Breast epithelium (tissue), 3 donors: Measurements from ENCODE around the gene TAT.
"Not testable (repeated sequence)": the region's sequence is repeated elsewhere in the genome, so short reads cannot be mapped to it uniquely, and the experiment has no call there.

ENCODE experiments used
- CTCF ChIP-seq, 3 donors: fragments of 450-650 bp; IDR thresholded peaks; one replicate each; pipeline ENCODE4 v1.5.1; 2016 to 2017; ENCODE audit warnings: antibody characterized with exemption in 3 of 3, mild to moderate bottlenecking in 3 of 3, moderate library complexity in 3 of 3
- POLR2A ChIP-seq: fragments of 450-650 bp; IDR thresholded peaks from one replicate; pipeline ENCODE4 v1.6.1; 2016; ENCODE audit warnings: antibody characterized with exemption, mild to moderate bottlenecking, moderate library complexity

- not testable (repeated sequence) for TF ChIP-seq CTCF (IDR thresholded peaks at IDR 0.05); POLR2A
Measured at GRCh38 chr16:71589334-71589733, 12.4 kb upstream of the TAT start.
